GM19025 (cell line): ENCODE results near the gene MAN2B2.

Experiments used
- ATAC-seq: cut with Tn5 transposase; IDR thresholded peaks from one replicate; pipeline ENCODE4 v1.9.1; 2021; ENCODE audit warnings: mild to moderate bottlenecking, low read depth, moderate library complexity; ENCODE audit not compliant: unreplicated experiment

The MAN2B2 gene

GRCh38 chr4:6574747-6575502, at the start of gene MAN2B2:
Gene MAN2B2 (plus strand): TSS chr4:6575189. CDS start chr4:6575211, 22 bp downstream.
- ATAC-seq: peak; percentile 97

GRCh38 chr4:6525474-6525873, 49.5 kb upstream of the MAN2B2 start:
- ATAC-seq: no peak

- no peak for ATAC-seq
Observed at GRCh38 chr4:6526156-6526555, 48.8 kb upstream of the MAN2B2 start.

- no peak for ATAC-seq
Observed at GRCh38 chr4:6526671-6527091, 48.3 kb upstream of the MAN2B2 start.

- no peak for ATAC-seq
Observed at GRCh38 chr4:6527259-6527658, 47.7 kb upstream of the MAN2B2 start.

GRCh38 chr4:6527683-6528595, 47.0 kb upstream of the MAN2B2 start:
- no peak for ATAC-seq

- no peak for ATAC-seq
Observed at GRCh38 chr4:6529021-6529420, 46.0 kb upstream of the MAN2B2 start.

- no peak for ATAC-seq
Observed at GRCh38 chr4:6530301-6530700, 44.7 kb upstream of the MAN2B2 start.

- ATAC-seq: no peak
Observed at GRCh38 chr4:6530964-6531363, 44.0 kb upstream of the MAN2B2 start.

GRCh38 chr4:6532102-6532501, 42.9 kb upstream of the MAN2B2 start:
- no peak for ATAC-seq

- no peak for ATAC-seq
Observed at GRCh38 chr4:6532658-6533057, 42.3 kb upstream of the MAN2B2 start.

- no peak for ATAC-seq
Observed at GRCh38 chr4:6534050-6534449, 40.9 kb upstream of the MAN2B2 start.

- ATAC-seq: no peak
Observed at GRCh38 chr4:6534618-6535328, 40.2 kb upstream of the MAN2B2 start.

GRCh38 chr4:6535329-6535692, 39.7 kb upstream of the MAN2B2 start:
- no peak for ATAC-seq

- ATAC-seq: no peak
Observed at GRCh38 chr4:6535706-6536105, 39.3 kb upstream of the MAN2B2 start.

GRCh38 chr4:6538111-6538510, 36.9 kb upstream of the MAN2B2 start:
- no peak for ATAC-seq

- ATAC-seq: no peak
Observed at GRCh38 chr4:6538575-6538974, 36.4 kb upstream of the MAN2B2 start.

GRCh38 chr4:6539009-6539764, 35.8 kb upstream of the MAN2B2 start:
- ATAC-seq: no peak

GRCh38 chr4:6540879-6541278, 34.1 kb upstream of the MAN2B2 start:
- no peak for ATAC-seq

GRCh38 chr4:6541789-6542188, 33.2 kb upstream of the MAN2B2 start:
- ATAC-seq: no peak
